Measurements from ENCODE around the gene CMIP.
A peak's percentile ranks its signal among the peaks of the same experiment; 100 is the strongest.

Gene CMIP

GRCh38 chr16:81397879-81398520, 46.6 kb upstream of the CMIP start:
- 95% methylated on average over 12 of the region's 14 CpGs for WGBS
- Histone ChIP-seq H3K18ac (ENCODE audit: low read depth in 1 of 2, low read length in 2 of 2) (no peak overlapping the region), H3K4ac (ENCODE audit: low read depth in 1 of 2, low read length in 2 of 2) (no peak overlapping the region), H2AFZ (ENCODE audit: low read depth, low read length) (no peak overlapping the region), H3K27me3 (ENCODE audit: control insufficient read depth in 1 of 2, insufficient read depth in 1 of 2, low read length in 2 of 2) (no peaks in the 10 kb centered on the region), H4K91ac (ENCODE audit: low read length) (no peak overlapping the region), H2BK5ac (ENCODE audit: low read depth, low read length, poor library complexity, severe bottlenecking) (no peak overlapping the region), H2BK15ac (ENCODE audit: low read depth, poor library complexity, severe bottlenecking) (no peak overlapping the region), H3K23ac (ENCODE audit: low read length in 2 of 2) (no peak overlapping the region), H3K4me3 (ENCODE audit: insufficient read depth in 1 of 2, low read depth in 1 of 2, low read length in 2 of 2) (no peak overlapping the region), H3K4me2 (ENCODE audit: low read length, poor library complexity, severe bottlenecking) (no peak overlapping the region), H3K27ac (ENCODE audit: low read length, poor library complexity, severe bottlenecking) (no peak overlapping the region), H2AK5ac (ENCODE audit: low read length, severe bottlenecking) (no peak overlapping the region), H3K9me3 (ENCODE audit: control insufficient read depth, low read length) (no peaks in the 10 kb centered on the region), H3K9ac (ENCODE audit: low read length) (no peak overlapping the region), H3K14ac (ENCODE audit: low read length in 2 of 2) (no peak overlapping the region), H4K8ac (ENCODE audit: low read length) (no peak overlapping the region), H3K36me3 (ENCODE audit: control insufficient read depth in 1 of 2, insufficient read depth in 2 of 2, low read depth in 1 of 2, low read length in 2 of 2) (no peaks in the 10 kb centered on the region), H3K79me1 (replicated peaks; ENCODE audit: low read length, poor library complexity, severe bottlenecking) (no peaks in the 10 kb centered on the region), H2BK120ac (ENCODE audit: low read depth, low read length) (no peak overlapping the region), H3K4me1 (ENCODE audit: control insufficient read depth, insufficient read depth, low read depth, low read length) (no peaks in the 10 kb centered on the region), H2BK12ac (ENCODE audit: low read length in 2 of 2) (no peak overlapping the region)
- no peak for DNase-seq

GRCh38 chr16:81399909-81400308, 44.7 kb upstream of the CMIP start:
- Histone ChIP-seq H3K9ac (ENCODE audit: low read length) (no peak overlapping the region), H2AFZ (ENCODE audit: low read depth, low read length) (no peak overlapping the region), H2BK12ac (ENCODE audit: low read length in 2 of 2) (no peak overlapping the region), H3K23ac (ENCODE audit: low read length in 2 of 2) (no peak overlapping the region), H2BK5ac (ENCODE audit: low read depth, low read length, poor library complexity, severe bottlenecking) (no peak overlapping the region), H3K18ac (ENCODE audit: low read depth in 1 of 2, low read length in 2 of 2) (no peak overlapping the region), H2AK5ac (ENCODE audit: low read length, severe bottlenecking) (no peak overlapping the region), H3K4me3 (ENCODE audit: insufficient read depth in 1 of 2, low read depth in 1 of 2, low read length in 2 of 2) (no peak overlapping the region), H4K8ac (ENCODE audit: low read length) (no peak overlapping the region), H3K27ac (ENCODE audit: low read length, poor library complexity, severe bottlenecking) (no peak overlapping the region), H3K4me1 (ENCODE audit: control insufficient read depth, insufficient read depth, low read depth, low read length) (peaks cover 9% of the 10 kb centered on the region), H3K27me3 (ENCODE audit: control insufficient read depth in 1 of 2, insufficient read depth in 1 of 2, low read length in 2 of 2) (peaks cover 0 to 4% of the 10 kb centered on the region in 2 experiments), H3K14ac (ENCODE audit: low read length in 2 of 2) (no peak overlapping the region), H3K4ac (ENCODE audit: low read depth in 1 of 2, low read length in 2 of 2) (no peak overlapping the region), H2BK15ac (ENCODE audit: low read depth, poor library complexity, severe bottlenecking) (no peak overlapping the region), H4K91ac (ENCODE audit: low read length) (no peak overlapping the region), H3K79me1 (replicated peaks; ENCODE audit: low read length, poor library complexity, severe bottlenecking) (no peaks in the 10 kb centered on the region), H2BK120ac (ENCODE audit: low read depth, low read length) (no peak overlapping the region), H3K9me3 (ENCODE audit: control insufficient read depth, low read length) (no peaks in the 10 kb centered on the region), H3K4me2 (ENCODE audit: low read length, poor library complexity, severe bottlenecking) (no peak overlapping the region), H3K36me3 (ENCODE audit: control insufficient read depth in 1 of 2, insufficient read depth in 2 of 2, low read depth in 1 of 2, low read length in 2 of 2) (no peaks in the 10 kb centered on the region)
- WGBS, result no CpG with 5 or more reads among the region's 1 CpG
- no peak for DNase-seq

DNA sequence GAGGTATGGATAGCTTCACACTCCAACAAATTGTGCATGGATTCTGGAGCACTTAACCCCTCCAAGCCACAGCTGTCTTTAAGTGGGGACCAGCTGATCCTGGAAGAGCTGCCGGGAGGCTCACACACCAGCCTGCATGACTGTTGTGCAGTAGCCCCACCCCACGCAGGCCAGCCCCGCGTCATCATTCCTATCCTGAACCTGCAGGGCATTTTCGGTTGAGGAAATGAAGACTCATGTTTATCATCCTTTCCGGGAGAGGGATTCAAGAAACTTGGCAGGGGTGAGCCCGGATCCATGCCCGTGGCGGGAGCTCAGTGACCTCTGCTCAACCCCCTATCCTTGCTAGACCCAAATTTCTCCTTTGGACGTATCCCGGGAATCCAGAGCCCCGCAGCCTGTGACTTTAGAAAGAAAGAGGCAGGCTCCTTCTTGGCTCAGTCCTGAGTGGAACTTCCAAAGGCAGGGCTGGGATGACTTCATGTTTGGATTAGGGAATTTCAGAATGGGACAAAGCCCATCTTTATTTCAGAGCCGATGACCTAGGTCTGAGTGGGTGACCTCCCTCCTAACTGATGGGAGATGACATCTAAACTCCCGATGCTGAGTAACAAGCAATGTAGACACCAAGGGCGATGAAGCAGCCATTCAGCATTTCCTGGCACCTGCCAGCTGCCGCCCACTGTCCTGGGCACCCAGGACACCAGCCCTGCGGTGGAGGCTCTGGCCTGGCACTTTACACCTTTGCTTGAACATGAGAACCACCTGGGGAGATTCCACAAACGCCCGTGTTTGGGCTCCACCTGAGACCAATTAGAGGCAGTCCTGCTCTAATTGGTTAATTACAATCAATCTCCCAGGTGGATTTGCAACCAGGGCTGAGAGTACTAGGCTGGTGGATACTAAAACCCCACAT, 43.3 kb upstream of the CMIP start:
- WGBS, result 85% methylated on average over 17 of the region's 19 CpGs
- no peak overlapping the region for H3K23ac ChIP-seq (ENCODE audit: low read length in 2 of 2)
- no peak overlapping the region for H2BK15ac ChIP-seq (ENCODE audit: low read depth, poor library complexity, severe bottlenecking)
- peak overlapping the region in 1 of 2 experiments; percentile 63 for H3K4me3 ChIP-seq (ENCODE audit: insufficient read depth in 1 of 2, low read depth in 1 of 2, low read length in 2 of 2)
- no peak overlapping the region for H2BK120ac ChIP-seq (ENCODE audit: low read depth, low read length)
- no peak overlapping the region for H4K91ac ChIP-seq (ENCODE audit: low read length)
- H2BK12ac ChIP-seq (ENCODE audit: low read length in 2 of 2), result no peak overlapping the region
- no peak overlapping the region for H2AFZ ChIP-seq (ENCODE audit: low read depth, low read length)
- H3K27me3 ChIP-seq (ENCODE audit: control insufficient read depth in 1 of 2, insufficient read depth in 1 of 2, low read length in 2 of 2), result peaks cover 0 to 4% of the 10 kb centered on the region in 2 experiments
- H3K79me1 ChIP-seq (replicated peaks; ENCODE audit: low read length, poor library complexity, severe bottlenecking), result no peaks in the 10 kb centered on the region
- peak overlapping the region; percentile 73 for H3K9ac ChIP-seq (ENCODE audit: low read length)
- no peak overlapping the region for H3K4me2 ChIP-seq (ENCODE audit: low read length, poor library complexity, severe bottlenecking)
- H3K14ac ChIP-seq (ENCODE audit: low read length in 2 of 2), result no peak overlapping the region
- H3K4ac ChIP-seq (ENCODE audit: low read depth in 1 of 2, low read length in 2 of 2), result no peak overlapping the region
- peaks cover 9% of the 10 kb centered on the region for H3K4me1 ChIP-seq (ENCODE audit: control insufficient read depth, insufficient read depth, low read depth, low read length)
- H3K18ac ChIP-seq (ENCODE audit: low read depth in 1 of 2, low read length in 2 of 2), result no peak overlapping the region
- no peak overlapping the region for H4K8ac ChIP-seq (ENCODE audit: low read length)
- H3K27ac ChIP-seq (ENCODE audit: low read length, poor library complexity, severe bottlenecking), result no peak overlapping the region
- no peak overlapping the region for H2BK5ac ChIP-seq (ENCODE audit: low read depth, low read length, poor library complexity, severe bottlenecking)
- H3K9me3 ChIP-seq (ENCODE audit: control insufficient read depth, low read length), result no peaks in the 10 kb centered on the region
- DNase-seq, result peak; percentile 33
- no peak overlapping the region for H2AK5ac ChIP-seq (ENCODE audit: low read length, severe bottlenecking)
- H3K36me3 ChIP-seq (ENCODE audit: control insufficient read depth in 1 of 2, insufficient read depth in 2 of 2, low read depth in 1 of 2, low read length in 2 of 2), result no peaks in the 10 kb centered on the region

DNA sequence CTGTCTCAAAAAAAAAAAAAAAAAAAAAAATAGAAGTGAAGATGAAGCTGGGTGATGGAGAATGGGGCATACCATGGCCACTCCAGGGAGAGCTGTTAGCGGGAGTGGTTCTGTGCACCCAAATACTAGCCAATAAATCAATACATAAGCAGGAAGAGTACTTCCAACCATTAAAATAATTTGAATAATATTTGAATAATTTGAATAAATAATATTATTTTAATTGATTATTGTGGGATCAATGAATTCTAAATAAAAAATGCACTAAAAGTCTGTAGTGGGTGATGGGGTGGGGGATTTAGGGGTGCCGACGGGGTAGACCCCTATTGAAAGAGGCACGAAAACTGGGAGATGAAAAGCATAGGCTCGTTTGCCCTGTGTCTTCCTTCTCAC, 41.4 kb upstream of the CMIP start:
- Histone ChIP-seq H2BK12ac (ENCODE audit: low read length in 2 of 2) (no peak overlapping the region), H3K23ac (ENCODE audit: low read length in 2 of 2) (no peak overlapping the region), H3K9ac (ENCODE audit: low read length) (no peak overlapping the region), H4K91ac (ENCODE audit: low read length) (no peak overlapping the region), H3K4me2 (ENCODE audit: low read length, poor library complexity, severe bottlenecking) (peak overlapping the region; percentile 41), H3K4me1 (ENCODE audit: control insufficient read depth, insufficient read depth, low read depth, low read length) (peaks cover 17% of the 10 kb centered on the region), H2BK15ac (ENCODE audit: low read depth, poor library complexity, severe bottlenecking) (no peak overlapping the region), H3K14ac (ENCODE audit: low read length in 2 of 2) (no peak overlapping the region), H3K4me3 (ENCODE audit: insufficient read depth in 1 of 2, low read depth in 1 of 2, low read length in 2 of 2) (no peak overlapping the region), H4K8ac (ENCODE audit: low read length) (no peak overlapping the region), H2BK5ac (ENCODE audit: low read depth, low read length, poor library complexity, severe bottlenecking) (no peak overlapping the region), H3K4ac (ENCODE audit: low read depth in 1 of 2, low read length in 2 of 2) (no peak overlapping the region), H2AK5ac (ENCODE audit: low read length, severe bottlenecking) (no peak overlapping the region), H3K27me3 (ENCODE audit: control insufficient read depth in 1 of 2, insufficient read depth in 1 of 2, low read length in 2 of 2) (peaks cover 0 to 4% of the 10 kb centered on the region in 2 experiments), H2BK120ac (ENCODE audit: low read depth, low read length) (no peak overlapping the region), H3K27ac (ENCODE audit: low read length, poor library complexity, severe bottlenecking) (no peak overlapping the region), H2AFZ (ENCODE audit: low read depth, low read length) (no peak overlapping the region), H3K79me1 (replicated peaks; ENCODE audit: low read length, poor library complexity, severe bottlenecking) (no peaks in the 10 kb centered on the region), H3K18ac (ENCODE audit: low read depth in 1 of 2, low read length in 2 of 2) (no peak overlapping the region), H3K36me3 (ENCODE audit: control insufficient read depth in 1 of 2, insufficient read depth in 2 of 2, low read depth in 1 of 2, low read length in 2 of 2) (no peaks in the 10 kb centered on the region), H3K9me3 (ENCODE audit: control insufficient read depth, low read length) (no peaks in the 10 kb centered on the region)
- WGBS, result 8% methylated on average over 3 of the region's 5 CpGs
- no peak for DNase-seq
